HG03025 (cell line): Measurements from ENCODE around the gene MLLT1.

ENCODE experiments used
- ATAC-seq: cut with Tn5 transposase; IDR thresholded peaks from one replicate; pipeline ENCODE4 v1.9.1; 2021; ENCODE audit warnings: mild to moderate bottlenecking, moderate library complexity; ENCODE audit not compliant: unreplicated experiment, low FRiP score

Gene MLLT1

DNA sequence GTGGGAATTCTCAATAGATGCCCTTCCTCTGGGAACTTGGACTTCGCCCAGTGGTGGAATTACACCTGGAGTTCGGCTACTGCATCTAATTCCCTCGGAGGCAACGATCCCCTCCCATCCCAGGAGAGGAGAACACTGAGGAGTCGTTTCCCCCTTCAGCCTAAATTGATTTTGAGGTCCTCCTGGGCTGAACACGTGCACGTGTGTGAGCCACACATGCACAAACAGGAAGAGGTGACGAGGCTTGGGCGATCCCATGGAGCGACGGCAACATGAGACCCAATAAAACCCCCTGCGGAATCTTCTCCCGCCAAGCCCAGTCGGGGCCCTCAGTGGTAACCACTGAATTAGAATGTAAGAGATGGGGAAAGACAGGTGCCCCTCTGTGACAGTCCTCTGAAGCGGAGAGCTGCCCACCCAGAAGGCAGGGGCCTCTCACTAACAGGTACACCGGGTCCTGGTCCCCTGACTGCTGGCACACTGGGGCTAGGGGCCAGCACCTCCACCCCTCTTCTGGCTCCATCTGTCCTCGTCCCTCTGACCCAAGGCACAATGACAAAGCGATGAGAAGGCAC is 4.5 kb downstream of the MLLT1 start:
- ATAC-seq, result no peak

DNA sequence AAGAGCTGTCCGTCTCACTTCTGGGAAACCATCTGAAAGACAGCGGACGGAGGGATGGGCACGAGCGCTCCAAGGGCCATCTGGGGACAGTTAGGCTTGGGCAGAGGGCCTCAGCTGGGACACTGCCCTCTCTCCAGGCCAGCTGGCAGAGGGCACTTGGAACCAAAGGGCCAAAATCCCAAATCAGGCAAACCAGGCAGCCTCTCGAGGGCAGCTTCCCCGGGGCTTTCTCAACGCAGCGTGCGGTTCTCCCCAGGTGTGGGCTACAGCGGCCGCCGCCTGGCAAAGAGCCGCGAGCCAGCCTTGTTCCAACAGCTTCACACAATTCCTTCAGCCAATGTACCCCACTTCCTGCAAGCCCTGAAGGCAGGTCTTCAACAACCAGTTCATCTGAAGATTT is 5.0 kb downstream of the MLLT1 start:
- ATAC-seq, result no peak

DNA sequence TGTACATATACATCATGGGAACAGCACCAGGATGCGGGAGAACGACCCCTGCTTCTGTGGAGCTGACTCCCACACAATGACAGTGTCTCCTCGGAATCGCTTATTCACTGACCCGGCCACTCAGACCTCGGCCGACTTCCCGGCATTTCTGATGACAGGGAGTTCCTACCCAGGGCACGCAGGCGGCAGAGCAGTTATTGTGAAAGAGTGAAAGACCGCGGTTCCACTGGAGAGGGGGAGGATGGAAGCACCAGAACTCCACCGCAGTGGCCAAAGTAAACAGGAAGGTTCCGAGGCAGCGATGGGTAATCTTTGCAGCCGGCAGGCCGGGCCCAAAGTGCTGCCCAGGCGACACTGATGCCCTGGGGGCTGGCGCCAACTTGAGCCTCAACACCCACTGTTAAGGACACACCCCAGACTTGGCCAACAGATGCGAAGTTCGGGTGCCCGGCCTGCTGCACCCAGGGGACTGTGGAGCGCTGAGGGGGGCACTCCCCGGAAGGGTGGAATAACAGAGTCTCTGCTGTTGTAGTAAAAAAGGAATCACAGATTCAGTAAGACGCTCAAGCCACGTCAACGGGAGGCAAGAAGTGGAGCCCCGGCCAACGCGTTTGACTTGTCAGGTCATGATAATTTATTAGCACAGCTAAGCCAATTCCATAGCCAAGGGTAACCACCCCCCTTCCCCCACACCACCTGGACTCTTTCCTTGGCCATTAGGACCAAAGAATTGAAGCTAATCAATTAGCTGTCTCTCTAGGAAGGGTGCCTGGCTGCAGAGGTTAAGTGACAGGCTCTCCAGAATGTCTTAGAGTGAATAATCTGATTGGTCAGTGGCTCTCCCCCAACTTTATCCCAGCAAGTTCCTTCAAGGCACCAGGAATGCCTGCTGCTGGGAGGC is 5.8 kb downstream of the MLLT1 start:
- no peak for ATAC-seq

DNA sequence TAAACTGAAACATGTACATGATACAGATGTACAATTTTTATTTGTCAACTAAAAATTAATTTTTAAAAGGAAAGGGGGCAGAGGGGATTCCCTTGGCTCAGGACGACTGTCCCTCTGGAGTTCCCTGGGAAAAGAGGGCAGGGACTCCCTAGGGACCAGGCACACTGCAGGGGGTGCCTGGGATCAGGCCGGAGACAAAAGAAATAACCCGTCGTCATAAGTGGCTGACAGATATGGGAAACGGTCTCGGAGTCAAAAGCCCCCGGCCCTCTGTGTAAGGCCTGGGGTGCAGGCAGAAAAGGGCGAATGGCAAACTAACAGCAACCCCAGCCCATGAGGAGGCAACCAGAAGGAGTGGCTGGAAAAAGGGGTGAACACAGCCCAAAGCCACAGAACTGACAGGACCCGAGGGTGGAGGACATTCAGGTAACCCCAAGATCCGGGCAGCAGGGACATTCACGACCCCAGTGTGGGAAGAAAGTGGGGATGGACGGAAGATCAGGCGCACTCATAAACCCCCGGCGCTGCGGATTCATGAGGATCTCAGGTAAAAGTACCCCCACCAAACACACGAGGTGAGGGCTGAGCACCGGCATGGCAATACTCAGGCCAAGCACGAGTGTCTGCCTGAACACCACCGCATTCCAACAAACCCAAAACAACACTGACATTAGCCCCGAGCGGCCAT is 6.7 kb downstream of the MLLT1 start:
- no peak for ATAC-seq

DNA sequence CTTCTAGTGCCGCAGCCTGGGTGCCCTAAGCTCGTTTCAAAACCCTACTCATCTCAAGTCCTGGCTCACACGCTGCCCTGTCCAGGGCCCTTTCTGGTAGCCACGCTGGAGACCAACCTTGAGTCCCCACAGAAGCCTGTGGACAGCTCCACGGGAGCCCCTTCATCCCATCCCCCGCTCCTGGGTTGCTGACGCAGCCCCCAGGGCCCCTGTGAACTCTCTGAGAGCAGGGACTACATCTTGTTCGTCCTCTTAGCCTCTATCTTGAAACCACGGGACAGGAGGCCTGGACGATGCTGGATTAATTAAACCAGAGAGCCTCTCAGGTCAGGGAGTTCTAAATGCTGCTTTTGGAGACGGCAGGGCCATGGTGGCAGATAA is 7.4 kb downstream of the MLLT1 start:
- ATAC-seq, result no peak

DNA sequence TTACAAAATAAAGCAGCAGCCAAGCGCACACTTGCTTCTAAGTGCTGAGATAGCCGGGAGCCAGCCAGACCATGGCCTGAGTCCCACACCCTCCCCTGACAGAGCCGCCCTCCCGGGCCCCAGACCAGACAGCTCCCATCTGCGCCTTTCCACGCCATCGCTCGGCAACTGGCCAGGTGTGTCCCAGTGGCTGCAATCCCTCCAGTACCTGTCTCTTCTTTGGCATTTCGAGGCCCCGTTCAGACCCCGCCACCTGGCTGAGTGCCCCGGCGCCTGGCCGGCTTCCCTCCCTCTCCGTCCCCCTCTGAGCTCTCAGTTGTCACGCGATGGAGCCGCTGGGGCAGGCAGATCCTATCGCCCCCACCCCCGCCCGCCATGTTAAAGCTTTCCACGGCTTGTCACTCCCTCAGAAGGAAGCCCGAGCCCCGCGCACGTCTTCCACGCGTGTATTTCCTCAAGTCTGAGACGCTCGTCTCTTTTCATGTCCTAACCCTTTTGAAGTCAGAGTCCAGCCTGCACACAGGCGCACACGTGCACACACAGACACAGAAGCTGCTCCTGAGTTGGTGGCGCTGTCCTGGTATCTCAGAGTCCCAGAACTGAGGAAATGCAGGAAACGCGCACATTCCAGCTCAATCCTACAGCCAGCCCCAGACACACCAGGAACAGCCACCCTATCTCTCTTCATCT is 7.9 kb downstream of the MLLT1 start:
- no peak for ATAC-seq

DNA sequence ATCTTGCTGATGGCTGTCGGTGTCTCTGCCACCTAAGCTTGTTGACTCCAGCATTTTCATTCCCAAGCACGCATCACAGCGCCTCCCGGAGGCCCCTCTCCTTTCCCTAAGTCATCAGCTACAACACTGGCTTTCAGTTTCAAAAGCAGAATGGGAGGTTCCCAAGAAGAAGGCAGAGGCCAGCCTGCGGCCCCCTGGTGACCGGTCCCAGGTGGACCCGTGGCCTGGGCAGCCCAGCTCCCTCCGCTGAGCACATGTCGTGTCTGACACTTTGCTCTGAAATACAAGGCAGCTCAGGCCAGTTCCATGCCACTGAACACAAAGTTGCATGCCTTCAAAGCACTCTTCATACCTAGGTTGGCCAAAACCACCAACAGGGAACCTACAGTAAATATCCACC is 8.5 kb downstream of the MLLT1 start:
- ATAC-seq, result no peak

DNA sequence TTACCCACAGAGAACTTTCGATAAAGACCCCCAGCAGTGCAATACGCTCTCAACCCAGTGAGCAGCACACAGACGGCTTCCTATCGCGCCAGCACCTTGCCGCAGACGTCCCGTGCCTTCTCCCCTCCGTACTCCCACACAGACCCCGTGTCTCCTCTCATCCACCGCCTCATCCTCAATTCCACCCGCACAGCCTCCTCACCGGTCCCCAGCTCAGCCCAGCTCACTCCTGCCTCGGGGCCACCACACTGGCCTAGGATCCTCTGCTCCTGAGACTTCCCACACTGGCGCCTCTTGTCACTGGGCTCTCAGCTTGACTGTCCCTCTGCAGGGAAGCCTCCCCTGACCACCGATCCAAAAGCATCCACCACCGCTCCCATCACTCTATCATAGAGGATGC is 9.0 kb downstream of the MLLT1 start:
- ATAC-seq, result no peak

DNA sequence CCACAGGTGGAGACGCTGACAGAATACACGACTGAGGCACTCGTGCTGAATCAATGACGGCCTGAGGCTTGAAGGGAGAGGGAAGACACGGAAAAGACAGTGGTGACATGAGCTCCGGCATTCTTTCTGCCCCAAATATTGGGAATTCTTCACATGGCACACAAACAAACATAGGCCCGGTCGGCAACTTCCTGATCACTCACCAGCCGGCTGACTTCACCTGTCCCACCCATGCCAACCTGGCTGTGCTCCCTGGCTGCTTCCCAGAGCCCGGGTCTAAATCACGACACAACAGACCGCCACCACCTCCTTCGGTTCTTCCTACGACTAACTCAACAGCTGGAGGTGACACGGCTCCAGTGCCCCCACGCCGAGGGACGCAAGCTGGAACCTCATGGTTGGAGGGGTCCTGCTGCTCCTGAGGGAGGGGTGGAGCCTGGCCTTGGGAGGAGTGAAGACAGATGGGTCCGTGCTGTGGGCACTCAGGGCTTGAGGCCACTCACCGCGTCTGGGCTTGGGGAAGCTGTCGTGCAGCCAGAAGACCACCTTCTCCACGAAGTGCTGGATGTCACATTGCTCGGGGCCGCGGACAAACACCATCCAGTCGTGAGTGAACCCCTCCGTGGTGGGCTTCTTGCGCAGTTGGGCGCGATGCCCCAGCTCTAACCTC is 9.6 kb downstream of the MLLT1 start:
- ATAC-seq, result no peak

DNA sequence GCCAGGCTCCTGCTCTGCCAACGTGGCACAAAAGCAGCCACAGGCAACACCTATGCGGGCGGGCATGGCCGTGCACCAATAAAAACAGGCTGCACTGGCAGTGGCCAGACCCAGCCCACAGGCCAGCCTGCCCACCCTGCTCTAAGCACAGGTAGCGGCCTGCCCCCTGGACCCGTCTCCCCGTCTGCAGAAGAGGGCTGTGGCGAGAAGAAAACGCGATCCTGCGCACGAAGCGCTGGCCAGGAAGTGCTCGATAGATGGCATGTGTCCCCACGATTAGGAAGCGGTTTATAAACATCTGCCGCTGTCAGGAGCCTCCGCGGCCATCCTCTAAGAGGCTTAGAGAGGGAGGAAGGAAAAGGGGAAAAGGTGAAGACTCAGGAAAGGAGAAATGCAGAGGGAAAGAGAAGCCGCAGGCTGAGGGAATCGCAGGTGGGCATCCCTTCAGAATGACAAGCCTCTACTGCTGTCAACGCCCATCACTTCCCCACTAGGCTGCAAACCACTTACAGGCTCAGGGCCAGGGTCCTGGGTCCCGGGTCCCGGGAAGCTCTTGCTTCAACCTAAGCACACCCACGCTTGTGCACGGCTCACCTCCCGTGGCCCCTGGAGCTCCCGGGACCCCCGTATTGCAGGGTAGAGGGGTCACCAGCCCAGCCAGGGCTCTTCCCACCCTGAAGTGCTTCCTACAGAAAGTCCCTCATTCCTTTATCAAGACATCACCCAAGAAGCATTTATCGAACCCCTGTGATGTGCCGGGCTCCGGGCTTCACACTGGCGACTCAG is 10.5 kb downstream of the MLLT1 start:
- no peak for ATAC-seq

DNA sequence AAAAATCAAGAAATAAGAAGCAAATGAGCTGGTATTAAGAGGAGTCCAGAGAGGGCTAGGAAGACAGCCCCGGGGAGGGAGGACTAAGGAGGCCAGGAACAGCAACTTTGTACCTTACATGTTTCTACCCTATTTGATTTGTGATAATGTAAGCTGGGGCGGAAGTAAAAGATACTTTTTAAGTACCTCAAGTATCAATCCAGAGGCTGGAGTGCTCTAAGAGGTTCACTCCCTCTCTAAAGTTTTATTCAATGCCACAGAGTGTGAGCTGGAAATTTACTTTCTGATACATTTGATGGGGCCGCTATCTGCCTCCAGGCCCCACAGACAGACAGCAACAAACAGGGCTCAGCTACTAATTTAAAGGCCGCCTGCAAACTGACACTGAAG is 11.4 kb downstream of the MLLT1 start:
- no peak for ATAC-seq

DNA sequence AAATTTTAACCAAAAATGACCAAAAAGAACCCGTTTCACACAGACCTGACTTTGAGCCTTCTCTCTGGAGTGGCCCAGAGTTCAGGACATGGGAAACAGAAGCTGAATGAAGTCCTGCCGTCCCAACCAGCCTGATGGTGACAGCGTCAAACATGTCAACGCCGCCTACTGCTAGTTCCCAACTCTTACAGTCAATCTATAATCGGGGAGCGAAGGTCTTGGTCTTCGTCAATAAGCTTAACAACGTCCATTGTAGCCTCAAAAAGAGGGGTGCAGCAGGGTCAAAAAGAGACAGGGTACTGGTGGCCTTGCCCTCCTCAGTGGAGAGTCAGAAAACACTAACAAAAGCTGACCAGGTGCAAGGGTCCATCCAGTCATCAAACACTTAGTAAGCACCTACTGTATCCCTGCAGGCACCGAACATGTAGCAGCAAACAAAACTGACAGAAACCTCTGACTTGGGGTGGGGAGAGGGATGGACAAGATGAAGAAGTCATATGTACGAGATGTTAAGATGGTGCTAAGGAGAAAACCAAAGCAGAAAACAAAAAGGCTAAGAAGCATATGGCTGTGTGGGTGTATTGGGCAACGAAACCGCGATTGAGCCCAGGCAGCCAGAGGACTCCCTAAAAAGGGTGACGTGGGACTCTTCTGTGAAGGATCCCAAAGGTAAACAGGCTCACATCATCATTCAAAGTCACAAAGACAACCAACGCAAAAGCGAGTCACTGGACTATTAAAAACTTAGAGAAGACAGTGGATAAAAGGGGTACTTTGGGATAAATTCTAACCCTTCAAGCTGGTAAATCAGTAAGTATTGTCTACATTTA is 12.0 kb downstream of the MLLT1 start:
- no peak for ATAC-seq

DNA sequence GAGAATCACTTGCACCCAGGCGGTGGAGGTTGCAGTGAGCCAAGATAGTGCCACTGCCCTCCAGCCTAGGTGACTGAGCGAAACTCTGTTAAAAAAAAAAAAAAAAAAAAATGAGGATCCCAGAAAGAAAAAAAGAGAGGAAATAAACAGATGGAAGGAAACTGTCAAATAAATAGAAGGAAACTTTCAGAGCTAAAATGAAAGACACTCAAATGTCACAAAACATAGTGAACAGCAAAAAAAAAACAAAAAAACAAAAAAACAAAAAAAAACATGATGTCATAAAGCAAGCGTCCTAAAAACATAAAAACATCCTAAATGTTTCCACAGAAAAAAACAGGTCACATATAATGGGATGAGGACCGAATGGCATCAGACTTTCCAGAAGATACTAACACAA is 15.0 kb downstream of the MLLT1 start:
- ATAC-seq, result no peak

DNA sequence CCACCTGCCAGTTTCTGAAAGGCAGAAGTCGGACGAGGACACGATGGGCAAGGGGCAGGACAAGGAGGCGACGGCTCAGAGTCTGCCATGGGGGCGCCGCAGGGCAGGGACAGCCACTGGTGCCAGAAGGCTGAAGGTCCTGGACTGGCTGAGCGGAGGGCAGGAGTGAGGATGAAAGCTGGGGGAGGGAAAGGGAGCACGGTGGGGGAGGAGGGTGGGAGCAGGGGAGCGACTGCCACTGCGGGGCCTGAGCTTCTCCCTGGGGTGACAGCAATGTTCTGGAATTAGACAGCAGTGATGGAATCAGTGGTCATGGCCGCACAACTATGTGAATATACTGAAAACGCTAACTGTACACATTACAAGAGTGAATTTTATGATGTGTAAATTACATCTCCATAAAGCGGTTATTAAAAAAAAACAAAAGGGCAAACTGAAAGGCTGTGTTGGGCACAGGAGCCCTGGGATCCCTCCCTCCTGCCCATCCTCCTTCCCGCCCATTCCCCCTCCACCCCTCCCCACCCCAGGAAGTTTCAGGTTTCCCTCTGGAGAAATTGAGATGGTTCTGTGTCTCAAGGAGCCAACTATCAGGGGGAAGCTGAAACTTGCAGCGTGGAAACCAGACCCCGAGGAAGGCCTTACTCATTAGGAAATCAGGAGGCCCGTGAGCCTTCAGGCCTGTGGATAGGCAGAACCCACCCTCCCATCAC is 15.9 kb downstream of the MLLT1 start:
- ATAC-seq, result no peak

DNA sequence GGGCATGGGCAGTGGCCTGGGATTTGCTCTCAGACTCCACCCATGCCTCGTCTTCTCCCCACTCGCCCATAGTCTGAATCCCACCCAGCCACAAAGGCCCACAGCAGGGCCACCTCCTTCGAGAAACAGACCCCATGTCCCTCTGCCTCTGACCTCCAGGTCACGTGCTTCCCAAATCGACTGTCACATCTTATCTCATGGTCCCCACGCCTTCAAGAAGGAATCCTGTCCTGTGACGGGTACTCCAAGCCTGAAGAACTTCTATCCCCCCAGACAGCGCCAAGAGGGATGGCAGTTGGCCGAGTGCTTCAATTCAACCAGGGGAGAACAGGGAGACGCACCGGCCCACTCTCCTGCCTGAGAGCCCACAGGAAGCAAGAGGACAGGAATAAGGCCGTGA is 16.5 kb downstream of the MLLT1 start:
- ATAC-seq, result no peak

DNA sequence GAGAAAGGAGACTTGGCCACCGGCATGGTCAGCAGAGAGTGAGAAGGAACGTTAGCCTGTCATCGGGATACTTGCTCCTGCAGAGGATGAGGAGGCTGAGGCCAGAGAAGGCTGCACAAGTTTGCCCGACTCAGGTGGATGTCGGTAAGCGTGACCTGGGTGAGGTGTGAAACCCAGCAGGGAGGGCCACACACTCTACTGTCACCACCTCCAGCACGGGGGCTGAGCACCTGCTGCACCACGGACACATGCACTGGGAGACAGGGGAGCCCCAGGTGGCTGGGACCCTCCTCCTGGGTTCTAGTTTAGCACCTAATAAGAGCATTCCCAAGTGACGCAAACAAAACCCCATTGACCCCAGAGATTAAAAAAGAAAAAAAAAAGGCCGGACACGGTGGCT is 17.3 kb downstream of the MLLT1 start:
- no peak for ATAC-seq

DNA sequence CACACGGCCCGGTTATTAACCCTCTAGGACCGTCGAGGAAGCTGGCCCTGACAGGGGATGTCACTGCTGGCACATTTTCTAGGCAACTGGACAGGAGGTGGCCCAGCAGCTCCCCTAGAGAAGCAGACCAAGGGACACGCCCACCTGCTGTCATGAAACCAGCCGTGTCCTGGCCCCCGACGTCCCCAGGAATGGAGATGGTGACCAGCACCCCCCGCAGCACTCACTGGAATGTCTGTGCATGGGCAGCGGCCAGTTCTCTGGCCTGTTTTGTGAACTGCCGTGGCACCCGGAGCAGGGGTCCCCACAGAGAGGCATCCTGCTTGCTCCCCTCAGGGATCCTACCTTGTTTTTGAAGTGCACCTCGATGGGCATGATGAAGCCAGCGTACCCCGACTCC is 17.9 kb downstream of the MLLT1 start:
- ATAC-seq, result no peak

DNA sequence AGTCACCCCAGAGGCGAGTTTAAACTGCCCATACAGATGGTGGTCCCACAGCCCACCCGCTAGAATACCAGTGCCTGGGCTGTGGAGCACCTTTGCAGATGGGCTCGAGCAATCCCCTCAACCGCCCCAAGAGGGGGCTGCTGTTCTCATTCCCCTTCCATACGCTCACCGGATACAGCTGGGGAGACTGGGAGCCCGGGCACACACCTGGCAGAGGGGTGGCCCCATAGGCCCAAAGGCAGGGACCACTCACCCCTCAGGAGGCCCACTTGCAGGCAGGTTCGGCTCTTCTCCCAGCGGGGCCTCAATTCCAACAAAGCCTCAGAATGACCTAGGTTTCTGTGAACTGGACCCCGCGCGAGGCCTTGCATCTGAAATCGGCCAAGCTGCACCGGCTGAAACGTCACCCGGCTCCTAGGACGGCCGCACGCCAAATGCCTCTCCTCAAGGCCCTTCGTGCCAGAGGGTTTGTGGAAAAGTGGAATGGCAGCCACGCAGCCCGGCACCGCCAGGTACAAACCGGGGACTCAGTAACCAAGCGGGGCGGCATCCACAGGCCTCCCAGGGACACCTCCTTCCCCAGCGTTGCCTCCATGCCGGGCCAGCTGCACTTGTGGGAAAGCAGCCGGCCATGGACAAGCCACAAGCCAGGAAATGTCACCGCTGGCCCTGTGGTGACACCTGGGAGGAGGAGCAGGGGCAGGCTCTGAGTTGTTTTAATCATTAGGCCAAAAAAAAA is 18.7 kb downstream of the MLLT1 start:
- ATAC-seq, result no peak
